GM19463 (cell line): ENCODE measurements around the gene GPR3.
"Not testable (repeated sequence)": the region's sequence is repeated elsewhere in the genome, so short reads cannot be mapped to it uniquely, and the experiment has no call there.

Source experiments
- ATAC-seq: cut with Tn5 transposase; IDR thresholded peaks from one replicate; pipeline ENCODE4 v1.9.1; 2021; ENCODE audit warnings: mild to moderate bottlenecking, moderate library complexity; ENCODE audit not compliant: unreplicated experiment

GPR3 gene

GRCh38 chr1:27418326-27419185 is 26.1 kb downstream of the GPR3 start:
- no peak for ATAC-seq

GRCh38 chr1:27423709-27424108 is 31.3 kb downstream of the GPR3 start:
- no peak for ATAC-seq

- no peak for ATAC-seq
Measured at GRCh38 chr1:27427329-27427728, 34.9 kb downstream of the GPR3 start.

GRCh38 chr1:27427816-27428315 is 35.4 kb downstream of the GPR3 start:
- no peak for ATAC-seq

- ATAC-seq, result no peak
Measured at GRCh38 chr1:27428316-27429028, 36.0 kb downstream of the GPR3 start.

- ATAC-seq, result no peak
Measured at GRCh38 chr1:27429029-27429425, 36.6 kb downstream of the GPR3 start.

GRCh38 chr1:27430903-27431600 is 38.6 kb downstream of the GPR3 start:
- no peak for ATAC-seq

GRCh38 chr1:27431601-27431940 is 39.1 kb downstream of the GPR3 start:
- ATAC-seq, result no peak

GRCh38 chr1:27432725-27433124 is 40.3 kb downstream of the GPR3 start:
- not testable (repeated sequence) for ATAC-seq

- no peak for ATAC-seq
Measured at GRCh38 chr1:27433706-27434105, 41.3 kb downstream of the GPR3 start.

GRCh38 chr1:27435566-27436203 is 43.3 kb downstream of the GPR3 start:
- ATAC-seq, result no peak

GRCh38 chr1:27436204-27437159 is 44.1 kb downstream of the GPR3 start:
- no peak for ATAC-seq

GRCh38 chr1:27438621-27439061 is 46.2 kb downstream of the GPR3 start:
- no peak for ATAC-seq

GRCh38 chr1:27439150-27439549 is 46.7 kb downstream of the GPR3 start:
- ATAC-seq, result no peak

GRCh38 chr1:27444632-27445031 is 52.2 kb downstream of the GPR3 start:
- ATAC-seq, result no peak
